Stimulated activated CD4-positive, alpha-beta T cell treated with anti-CD3 and anti-CD28 coated beads, Interleukin-2, amount 100 ng/mL, for 4 hours (primary cell): Measurements from ENCODE around the gene DNMT3L.
"Not testable (repeated sequence)": the region's sequence is repeated elsewhere in the genome, so short reads cannot be mapped to it uniquely, and the experiment has no call there.

ENCODE experiments used
- DNase-seq: peaks from one replicate; pipeline ENCODE4 v3.0.0-alpha.2; 2020; ENCODE audit warnings: low read depth

DNMT3L gene

DNA sequence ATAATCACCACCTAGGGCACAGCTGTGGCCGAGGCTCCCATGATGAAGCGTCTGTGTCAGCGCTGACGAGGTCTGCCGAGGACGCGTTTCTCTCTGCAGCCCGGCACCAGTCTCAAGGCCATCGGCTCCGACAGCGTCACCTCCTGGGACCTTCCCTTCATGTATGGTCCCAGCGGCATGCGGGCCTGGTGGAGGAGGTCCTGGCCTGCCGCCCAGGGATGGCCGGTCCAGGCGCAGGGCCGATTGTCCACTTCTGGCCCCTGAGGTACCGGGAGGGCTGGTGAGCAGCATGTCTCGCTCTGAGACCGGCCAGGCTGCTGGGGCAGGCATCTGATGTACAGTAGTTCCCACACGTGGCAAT is 64.6 kb downstream of the DNMT3L start:
- not testable (repeated sequence) for DNase-seq
